Astrocyte (in vitro differentiated cells and primary cell): ENCODE results near the gene TBC1D5. TPM values are rescaled to one million over a fixed set of nuclear protein-coding genes. Genes with fewer than 3 reads are reported as not detected.

ENCODE experiments used
- DNase-seq: peaks from one replicate; pipeline ENCODE4 v3.0.0-alpha.2; 2010; ENCODE audit warnings: low read depth
- FAIRE-seq: peaks from 2 replicates; lab custom pipeline; 2011; peaks lifted over from hg19 to GRCh38; lab: Jason Lieb, UNC
- H2AFZ ChIP-seq: 2 replicates; pipeline ENCODE4 v1.6.0; 2012; ENCODE audit warnings: low read depth, low read length, inconsistent platforms
- H3K27ac ChIP-seq: 2 replicates; pipeline ENCODE4 v1.5.1; 2011; ENCODE audit warnings: low read depth, low read length, inconsistent platforms
- H3K27me3 ChIP-seq: 2 replicates; pipeline ENCODE4 v1.6.0; 2011; ENCODE audit warnings: low read length, inconsistent platforms; ENCODE audit not compliant: insufficient read depth
- H3K36me3 ChIP-seq: 2 replicates; pipeline ENCODE4 v1.5.1; 2011; ENCODE audit warnings: low read length, inconsistent platforms; ENCODE audit not compliant: insufficient read depth
- H3K4me1 ChIP-seq: 2 replicates; pipeline ENCODE4 v1.5.1; 2011; ENCODE audit warnings: low read length, inconsistent platforms; ENCODE audit not compliant: insufficient read depth
- H3K4me2 ChIP-seq: 2 replicates; pipeline ENCODE4 v1.6.0; 2012; ENCODE audit warnings: low read length, inconsistent platforms
- H3K4me3 ChIP-seq: 2 replicates; pipeline ENCODE4 v1.5.1; 2011; ENCODE audit warnings: low read depth, mild to moderate bottlenecking, low read length, inconsistent platforms; ENCODE audit not compliant: insufficient read depth
- H3K79me2 ChIP-seq: 2 replicates; pipeline ENCODE4 v1.6.0; 2012; ENCODE audit warnings: mild to moderate bottlenecking, low read length, inconsistent platforms; ENCODE audit not compliant: insufficient read depth
- H3K9ac ChIP-seq: 2 replicates; pipeline ENCODE4 v1.6.0; 2012; ENCODE audit warnings: mild to moderate bottlenecking, low read length, inconsistent platforms
- H3K9me3 ChIP-seq: 2 replicates; pipeline ENCODE4 v1.5.1; 2012; ENCODE audit warnings: low read depth, mild to moderate bottlenecking, low read length, inconsistent platforms; ENCODE audit not compliant: insufficient read depth
- H4K20me1 ChIP-seq: 2 replicates; pipeline ENCODE4 v1.6.0; 2012; ENCODE audit warnings: low read length, inconsistent platforms; ENCODE audit not compliant: insufficient read depth
- H3K27ac Mint-ChIP-seq: one replicate; pipeline ENCODE4 v1.8.0; 2021; ENCODE audit warnings: mild to moderate bottlenecking, mixed read lengths; ENCODE audit not compliant: unreplicated experiment
- H3K27me3 Mint-ChIP-seq: one replicate; pipeline ENCODE4 v1.8.0; 2021; ENCODE audit warnings: low read depth, mixed read lengths; ENCODE audit not compliant: unreplicated experiment
- H3K36me3 Mint-ChIP-seq: one replicate; pipeline ENCODE4 v1.8.0; 2021; ENCODE audit warnings: low read depth, mixed read lengths; ENCODE audit not compliant: unreplicated experiment
- H3K4me1 Mint-ChIP-seq: one replicate; pipeline ENCODE4 v1.8.0; 2021; ENCODE audit warnings: low read depth, mixed read lengths; ENCODE audit not compliant: unreplicated experiment
- H3K4me3 Mint-ChIP-seq: one replicate; pipeline ENCODE4 v1.8.0; 2021; ENCODE audit warnings: mild to moderate bottlenecking, moderate library complexity, mixed read lengths; ENCODE audit not compliant: unreplicated experiment
- H3K9me3 Mint-ChIP-seq: one replicate; pipeline ENCODE4 v1.8.0; 2021; ENCODE audit warnings: mild to moderate bottlenecking, mixed read lengths; ENCODE audit not compliant: unreplicated experiment
- EZH2 ChIP-seq: IDR thresholded peaks from 2 replicates; pipeline ENCODE4 v1.6.1; 2012; ENCODE audit warnings: mild to moderate bottlenecking, low read length, inconsistent platforms; ENCODE audit not compliant: insufficient read depth
- total RNA-seq: library from RNA; stranded (reverse); gene quantifications from 2 replicates; pipeline ENCODE4 v1.2.1, GENCODE V29; 2021
- TF ChIP-seq, protein P1 (sequence below): IDR thresholded peaks from 2 replicates; pipeline ENCODE4 v1.5.1; 2011; ENCODE audit warnings: low read depth, mild to moderate bottlenecking, inconsistent platforms, low read length, moderate library complexity; ENCODE audit not compliant: insufficient read depth

TBC1D5 gene
- total RNA-seq, 1 donor from 2014 or later = 23.0 TPM

GRCh38 chr3:17742880-17743657 is 638 bp upstream of the TBC1D5 start:
- Mint-ChIP-seq H3K4me3 (peak overlapping the region; percentile 87), H3K36me3 (no peaks in the 10 kb centered on the region), H3K27me3 (no peaks in the 10 kb centered on the region), H3K27ac (peak overlapping the region; percentile 66), H3K4me1 (peaks cover 23% of the 10 kb centered on the region), H3K9me3 (no peaks in the 10 kb centered on the region)
- TF ChIP-seq, protein P1, sequence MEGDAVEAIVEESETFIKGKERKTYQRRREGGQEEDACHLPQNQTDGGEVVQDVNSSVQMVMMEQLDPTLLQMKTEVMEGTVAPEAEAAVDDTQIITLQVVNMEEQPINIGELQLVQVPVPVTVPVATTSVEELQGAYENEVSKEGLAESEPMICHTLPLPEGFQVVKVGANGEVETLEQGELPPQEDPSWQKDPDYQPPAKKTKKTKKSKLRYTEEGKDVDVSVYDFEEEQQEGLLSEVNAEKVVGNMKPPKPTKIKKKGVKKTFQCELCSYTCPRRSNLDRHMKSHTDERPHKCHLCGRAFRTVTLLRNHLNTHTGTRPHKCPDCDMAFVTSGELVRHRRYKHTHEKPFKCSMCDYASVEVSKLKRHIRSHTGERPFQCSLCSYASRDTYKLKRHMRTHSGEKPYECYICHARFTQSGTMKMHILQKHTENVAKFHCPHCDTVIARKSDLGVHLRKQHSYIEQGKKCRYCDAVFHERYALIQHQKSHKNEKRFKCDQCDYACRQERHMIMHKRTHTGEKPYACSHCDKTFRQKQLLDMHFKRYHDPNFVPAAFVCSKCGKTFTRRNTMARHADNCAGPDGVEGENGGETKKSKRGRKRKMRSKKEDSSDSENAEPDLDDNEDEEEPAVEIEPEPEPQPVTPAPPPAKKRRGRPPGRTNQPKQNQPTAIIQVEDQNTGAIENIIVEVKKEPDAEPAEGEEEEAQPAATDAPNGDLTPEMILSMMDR = no peak
- TF ChIP-seq EZH2 = no peak
- Histone ChIP-seq H3K4me1 (peaks cover 20% of the 10 kb centered on the region), H3K4me3 (peak overlapping the region; percentile 79), H3K9ac (peak overlapping the region; percentile 93), H2AFZ (peak overlapping the region; percentile 83), H3K27me3 (no peaks in the 10 kb centered on the region), H3K79me2 (peaks cover 29% of the 10 kb centered on the region), H3K9me3 (no peaks in the 10 kb centered on the region), H4K20me1 (no peaks in the 10 kb centered on the region), H3K27ac (peak overlapping the region; percentile 91), H3K36me3 (no peaks in the 10 kb centered on the region), H3K4me2 (peak overlapping the region; percentile 84)
- DNase-seq (no peak), FAIRE-seq (no peak)

DNA sequence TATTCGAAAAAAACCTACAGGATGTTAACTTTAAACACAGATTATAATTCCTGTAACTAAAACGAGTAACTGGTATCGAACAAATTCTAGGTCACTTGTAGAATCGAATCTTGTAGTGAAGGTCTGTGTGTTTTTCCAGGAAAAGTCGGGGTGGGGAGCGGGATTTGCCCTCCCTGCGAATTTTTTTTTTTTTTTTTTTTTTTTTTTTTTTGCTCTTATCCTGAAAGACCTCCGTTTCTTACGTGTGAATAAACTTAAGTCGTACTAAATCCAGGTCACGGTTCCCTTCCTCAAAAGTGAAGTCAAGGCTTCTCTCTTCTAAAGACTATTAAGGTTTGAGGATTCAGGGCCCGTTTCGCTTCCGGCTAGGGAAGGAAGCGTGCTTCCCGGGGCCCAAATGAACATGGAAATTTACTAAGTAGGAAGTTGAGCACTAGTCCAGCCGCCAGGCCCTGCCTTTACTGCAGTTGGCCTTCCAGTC is 770 bp downstream of the TBC1D5 start:
- Histone ChIP-seq H3K4me3 (peak overlapping the region; percentile 79), H3K79me2 (peaks cover 41% of the 10 kb centered on the region), H3K4me2 (peak overlapping the region; percentile 84), H3K9ac (peak overlapping the region; percentile 93), H3K27me3 (no peaks in the 10 kb centered on the region), H3K27ac (peak overlapping the region; percentile 91), H4K20me1 (no peaks in the 10 kb centered on the region), H3K36me3 (no peaks in the 10 kb centered on the region), H3K9me3 (no peaks in the 10 kb centered on the region), H3K4me1 (peaks cover 20% of the 10 kb centered on the region), H2AFZ (peak overlapping the region; percentile 65)
- TF ChIP-seq EZH2 = no peak
- TF ChIP-seq, protein P1 = no peak
- Mint-ChIP-seq H3K27me3 (no peaks in the 10 kb centered on the region), H3K4me1 (peaks cover 17% of the 10 kb centered on the region), H3K27ac (peak overlapping the region; percentile 97), H3K9me3 (no peaks in the 10 kb centered on the region), H3K36me3 (no peaks in the 10 kb centered on the region), H3K4me3 (peak overlapping the region; percentile 89)
- DNase-seq (peak; percentile 57), FAIRE-seq (no peak)

- H3K4me1 ChIP-seq = peaks cover 20% of the 10 kb centered on the region
- Mint-ChIP-seq H3K4me3 (peak overlapping the region; percentile 89), H3K27ac (peak overlapping the region; percentile 85), H3K27me3 (no peaks in the 10 kb centered on the region), H3K36me3 (no peaks in the 10 kb centered on the region), H3K4me1 (peaks cover 17% of the 10 kb centered on the region), H3K9me3 (no peaks in the 10 kb centered on the region)
- no peaks in the 10 kb centered on the region for H3K36me3 ChIP-seq
- DNase-seq (peak; percentile 66), FAIRE-seq (no peak)
- peaks cover 46% of the 10 kb centered on the region for H3K79me2 ChIP-seq
- peak overlapping the region; percentile 39 for H2AFZ ChIP-seq
- no peaks in the 10 kb centered on the region for H4K20me1 ChIP-seq
- no peak for TF ChIP-seq EZH2
- TF ChIP-seq, protein P1 = no peak
- peak overlapping the region; percentile 79 for H3K4me3 ChIP-seq
- peak overlapping the region; percentile 93 for H3K9ac ChIP-seq
- no peaks in the 10 kb centered on the region for H3K27me3 ChIP-seq
- H3K9me3 ChIP-seq = no peaks in the 10 kb centered on the region
- peak overlapping the region; percentile 91 for H3K27ac ChIP-seq
- peak overlapping the region; percentile 84 for H3K4me2 ChIP-seq
Measured at GRCh38 chr3:17740721-17741141, 1.7 kb downstream of the TBC1D5 start.
